ENCODE measurements around the gene SEPHS2. TPM values are rescaled to one million over a fixed set of nuclear protein-coding genes. Genes with fewer than 3 reads are reported as not detected.
A peak's percentile ranks its signal among the peaks of the same experiment; 100 is the strongest.

Gene SEPHS2
- total RNA-seq, 1 experiment from 2014 or later = 52.6 TPM

GRCh38 chr16:30473231-30474073 lies 27.8 kb upstream of the SEPHS2 start:
- Histone ChIP-seq H2BK120ac (ENCODE audit: low read depth, low read length, poor library complexity, severe bottlenecking) (no peak overlapping the region), H3K14ac (ENCODE audit: insufficient read depth, low read length) (no peak overlapping the region), H3K4me2 (ENCODE audit: insufficient read depth, insufficient read length, low read length) (no peak overlapping the region), H4K91ac (ENCODE audit: insufficient read length, low read depth, low read length) (no peak overlapping the region), H2BK15ac (ENCODE audit: low read depth, low read length) (no peak overlapping the region), H3K27ac (ENCODE audit: insufficient read length, low read depth, low read length) (no peak overlapping the region), H2BK5ac (ENCODE audit: insufficient read length, low read length) (no peak overlapping the region), H3K4me1 (ENCODE audit: insufficient read depth, low read length) (no peaks in the 10 kb centered on the region), H2BK12ac (ENCODE audit: insufficient read length, low read depth, low read length) (no peak overlapping the region), H3K18ac (ENCODE audit: insufficient read length, low read depth, low read length) (no peak overlapping the region), H3K23ac (ENCODE audit: insufficient read length, low read depth, low read length) (no peak overlapping the region), H3K79me2 (ENCODE audit: insufficient read depth, low read length) (no peaks in the 10 kb centered on the region), H3K56ac (ENCODE audit: insufficient read length, low read depth, low read length) (no peak overlapping the region), H3K4ac (ENCODE audit: low read depth, low read length) (no peak overlapping the region), H2AFZ (ENCODE audit: low read length) (no peak overlapping the region), H2AK5ac (ENCODE audit: insufficient read length, low read length) (no peak overlapping the region), H4K8ac (replicated peaks; ENCODE audit: insufficient read length, low read depth, low read length) (no peak overlapping the region), H3K79me1 (ENCODE audit: insufficient read depth, low read depth, low read length, poor library complexity, severe bottlenecking) (no peaks in the 10 kb centered on the region), H3K9me3 (ENCODE audit: control insufficient read depth, low read depth, low read length) (no peaks in the 10 kb centered on the region), H4K5ac (ENCODE audit: insufficient read length, low read depth, low read length) (no peak overlapping the region), H3T11ph (ENCODE audit: low read length) (no peak overlapping the region), H3K23me2 (ENCODE audit: insufficient read length, low read depth, low read length, poor library complexity, severe bottlenecking) (no peaks in the 10 kb centered on the region), H3K9ac (ENCODE audit: extremely low read depth, insufficient read length, low read length) (no peak overlapping the region), H3K27me3 (ENCODE audit: insufficient read depth, low read length) (no peaks in the 10 kb centered on the region), H4K20me1 (ENCODE audit: control insufficient read depth, insufficient read depth, insufficient read length) (no peaks in the 10 kb centered on the region), H2BK20ac (ENCODE audit: low read depth, low read length, poor library complexity, severe bottlenecking) (no peak overlapping the region)
- no CpG with 5 or more reads among the region's 19 CpGs for WGBS (ENCODE audit: extremely low coverage, insufficient read length, low lambda C conversion rate)
- TF ChIP-seq CTCF (conservative IDR thresholded peaks at IDR 0.05) = no peak
- no peaks in the 10 kb centered on the region for H3K4me1 Mint-ChIP-seq
- DNase-seq = no peak
- no peak overlapping the region for H3K4me3 Mint-ChIP-seq
- peaks cover 13% of the 10 kb centered on the region for H3K27me3 Mint-ChIP-seq (ENCODE audit: low read depth)
- H3K27ac Mint-ChIP-seq = peak overlapping the region in 1 of 3 experiments; percentile 80; a peak in 1 of 7 replicates
- no peaks in the 10 kb centered on the region for H3K36me3 Mint-ChIP-seq (ENCODE audit: insufficient read depth in 1 of 3, low read depth in 3 of 3)
- H3K9me3 Mint-ChIP-seq = no peaks in the 10 kb centered on the region
